HCT116 (cell line): ENCODE measurements around the gene HES6. TPM values are rescaled to one million over a fixed set of nuclear protein-coding genes. Genes with fewer than 3 reads are reported as not detected.

Experiments
- ATAC-seq: fragments of 200-7000 bp; cut with Tn5 transposase; 2 replicates; pipeline ENCODE4 v1.9.1; 2020; ENCODE audit warnings: mild to moderate bottlenecking, moderate library complexity
- BruUV-seq: library from RNA; stranded (reverse); fragments of 400-500 nt; replicated peaks from 2 replicates; lab custom pipeline; 2021; lab: Mats Ljungman, UMichigan
- CTCF ChIA-PET: fragments of 300-600 bp; sonication (Branson Sonifier 250); formaldehyde crosslinking; loops from one replicate; lab custom pipeline; 2021; ENCODE audit warnings: antibody characterized with exemption; lab: Charles Lee
- POLR2A ChIA-PET: fragments of 300-600, 350-600 bp; sonication (Branson Sonifier 250); formaldehyde crosslinking; loops from one replicate; lab custom pipeline; 2021; ENCODE audit warnings: antibody characterized with exemption; lab: Charles Lee
- RAD21 ChIA-PET, 2 experiments: fragments of 300-600 bp; sonication (Branson Sonifier 250); formaldehyde crosslinking; loops; one replicate each; lab custom pipeline; 2023; ENCODE audit warnings: low total read pairs in 2 of 2; ENCODE audit not compliant: uncharacterized antibody in 2 of 2, unreplicated experiment in 2 of 2, low non-redundant PET in 1 of 2; lab: Charles Lee
- DNase-seq: peaks from one replicate; pipeline ENCODE4 v3.0.0-alpha.2; 2010; ENCODE audit warnings: low read depth, low spot score
- H2AFZ ChIP-seq: fragments of 200-600 bp; shearing (Covaris generic), sonication (generic); 2 replicates; pipeline ENCODE4 v1.6.1; 2017; ENCODE audit warnings: low read depth, mixed run types, mixed read lengths, antibody characterized with exemption, low read length; ENCODE audit not compliant: poor library complexity, severe bottlenecking
- H3K27ac ChIP-seq: 2 replicates; pipeline ENCODE4 v1.5.1; 2012; ENCODE audit warnings: low read depth, low read length
- H3K27me3 ChIP-seq: fragments of 200-600 bp; sonication (generic); 2 replicates; pipeline ENCODE4 v1.6.1; 2016; ENCODE audit warnings: mixed run types, low read length, mixed read lengths; ENCODE audit not compliant: insufficient read depth
- H3K36me3 ChIP-seq, 2 experiments: fragments of 200-500 bp in 1 of 2; fragments of 200-600 bp in 1 of 2; sonication (Bioruptor generic) in 1 of 2; sonication (generic) in 1 of 2; 2 replicates each; pipeline versions ENCODE4 v1.5.1 to v1.6.1; 2014 to 2016; ENCODE audit warnings: low read length in 2 of 2, inconsistent platforms in 1 of 2, mixed read lengths in 1 of 2, mixed run types in 1 of 2; ENCODE audit not compliant: insufficient read depth in 2 of 2, control insufficient read depth in 1 of 2
- H3K4me1 ChIP-seq, 2 experiments: fragments of 200-600 bp in 1 of 2; sonication (generic) in 1 of 2; 2 replicates each; pipeline versions ENCODE4 v1.5.1 to v1.6.1; 2012 to 2017; ENCODE audit warnings: low read length in 2 of 2, inconsistent platforms in 1 of 2, mild to moderate bottlenecking in 1 of 2, mixed read lengths in 1 of 2, mixed run types in 1 of 2, moderate library complexity in 1 of 2; ENCODE audit not compliant: insufficient read depth in 2 of 2, control insufficient read depth in 1 of 2
- H3K4me2 ChIP-seq: fragments of 200-600 bp; sonication (generic); 2 replicates; pipeline ENCODE4 v1.6.1; 2017; ENCODE audit warnings: mixed run types, low read length, mixed read lengths
- H3K4me3 ChIP-seq, 2 experiments: fragments of 200-600 bp in 1 of 2; sonication (generic) in 1 of 2; replicated peaks in 1 of 2; 2 replicates each; pipeline ENCODE4 v1.5.1; 2011 to 2016; ENCODE audit warnings: low read length in 2 of 2, control low read depth in 1 of 2, low read depth in 1 of 2, mild to moderate bottlenecking in 1 of 2, mixed read lengths in 1 of 2, mixed run types in 1 of 2
- H3K79me2 ChIP-seq: fragments of 200-600 bp; sonication (generic); 2 replicates; pipeline ENCODE4 v1.6.1; 2017; ENCODE audit warnings: mild to moderate bottlenecking, mixed run types, low read length, moderate library complexity, mixed read lengths; ENCODE audit not compliant: insufficient read depth
- H3K9ac ChIP-seq: fragments of 200-600 bp; sonication (generic); 2 replicates; pipeline ENCODE4 v1.6.1; 2016; ENCODE audit warnings: low read length, mixed read lengths
- H3K9me2 ChIP-seq: fragments of 200-600 bp; sonication (generic), shearing (Covaris generic); 2 replicates; pipeline ENCODE4 v1.6.1; 2017; ENCODE audit warnings: mixed run types, mild to moderate bottlenecking, moderate library complexity; ENCODE audit not compliant: insufficient read depth
- H3K9me3 ChIP-seq, 2 experiments: fragments of 200-500 bp in 1 of 2; fragments of 200-600 bp in 1 of 2; sonication (Bioruptor generic) in 1 of 2; sonication (generic) in 1 of 2; 2 replicates each; pipeline ENCODE4 v1.6.1; 2014 to 2017; ENCODE audit warnings: low read length in 2 of 2, mixed read lengths in 2 of 2, inconsistent platforms in 1 of 2, low read depth in 1 of 2, mild to moderate bottlenecking in 1 of 2, mixed run types in 1 of 2, moderate library complexity in 1 of 2; ENCODE audit not compliant: control insufficient read depth in 1 of 2, insufficient read depth in 1 of 2
- H4K20me1 ChIP-seq: fragments of 200-600 bp; sonication (generic), shearing (Covaris generic); 2 replicates; pipeline ENCODE4 v1.6.1; 2017; ENCODE audit warnings: mixed run types, mild to moderate bottlenecking, moderate library complexity; ENCODE audit not compliant: insufficient read depth
- CBX3 ChIP-seq: IDR thresholded peaks from 2 replicates; pipeline ENCODE4 v1.6.1; 2012; ENCODE audit warnings: low read depth
- EGR1 ChIP-seq: IDR thresholded peaks from 2 replicates; pipeline ENCODE4 v1.6.1; 2012; ENCODE audit warnings: low read depth
- JUND ChIP-seq: IDR thresholded peaks from 2 replicates; pipeline ENCODE4 v1.6.1; 2012
- intact Hi-C: fragments of 100-400 bp; cut with micrococcal nuclease; formaldehyde crosslinking; loops from 2 replicates; pipeline ENCODE4 v1.10.0; 2022
- total RNA-seq: library from RNA; stranded (reverse); gene quantifications from one replicate; pipeline ENCODE4 v1.2.1, GENCODE V29; 2021; ENCODE audit not compliant: unreplicated experiment
- TF ChIP-seq, protein P1 (sequence below), 3 experiments: fragments of 200-600 bp in 1 of 3; sonication (generic) in 1 of 3; IDR thresholded peaks in 2 of 3; conservative IDR thresholded peaks in 1 of 3; 2 replicates each; pipeline ENCODE4 v1.5.1; 2012 to 2017; ENCODE audit warnings: low read depth in 2 of 3, low read length in 2 of 3, antibody characterized with exemption in 1 of 3, borderline replicate concordance in 1 of 3, control low read depth in 1 of 3, mild to moderate bottlenecking in 1 of 3, mixed read lengths in 1 of 3, mixed run types in 1 of 3, moderate library complexity in 1 of 3; ENCODE audit not compliant: insufficient read depth in 1 of 3
- TF ChIP-seq, protein P2 (sequence below): IDR thresholded peaks from 2 replicates; pipeline ENCODE4 v1.6.1; 2012

Gene HES6
- total RNA-seq, 1 experiment from 2014 or later: 47.8 TPM

DNA sequence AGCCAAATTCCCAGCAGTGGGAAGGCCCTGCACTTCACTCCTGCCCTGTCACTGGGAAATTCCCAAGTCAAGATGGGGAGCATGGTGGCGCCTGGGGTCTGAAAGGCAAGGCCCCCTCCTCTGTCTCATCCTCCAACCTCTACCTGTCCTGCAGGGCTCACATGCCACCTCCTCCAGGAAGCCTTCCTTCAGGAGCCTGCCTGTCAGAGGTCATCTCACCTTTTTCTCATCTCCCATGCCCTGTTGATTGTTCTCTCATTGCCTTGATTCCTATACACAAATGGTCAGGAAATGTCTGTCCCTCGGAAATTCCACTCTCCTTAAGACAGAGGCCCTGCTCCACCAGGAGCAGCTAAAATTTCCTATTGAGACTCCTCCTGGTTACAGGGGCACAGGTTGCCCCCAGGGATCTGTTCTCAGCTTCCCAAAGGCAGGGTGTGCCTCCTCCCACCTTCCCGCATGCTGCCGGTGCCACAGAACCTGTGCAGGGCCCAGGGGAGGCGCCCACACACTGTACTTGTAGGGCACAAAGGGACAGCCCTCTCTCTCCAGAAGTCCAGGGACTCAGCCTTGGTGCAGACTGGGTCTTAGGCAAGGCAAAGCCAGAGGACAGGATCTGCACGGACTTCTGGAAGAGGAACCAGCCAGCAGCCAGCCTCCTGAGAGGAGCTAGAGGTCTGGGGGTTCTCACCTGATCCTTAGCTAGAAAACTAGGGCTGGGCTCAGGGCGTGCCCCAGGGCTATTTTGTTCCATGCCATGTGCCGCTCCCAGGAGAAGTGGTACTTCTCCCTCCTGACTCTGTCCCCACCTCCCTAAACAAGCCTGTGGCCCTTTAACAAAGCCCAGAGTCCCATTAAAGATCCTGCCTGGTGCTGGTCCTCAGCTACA lies 12.9 kb downstream of the HES6 start:
- Histone ChIP-seq H3K27ac (no peak overlapping the region), H3K36me3 (no peaks in the 10 kb centered on the region), H3K4me2 (no peak overlapping the region), H3K9me3 (no peaks in the 10 kb centered on the region), H3K4me3 (no peak overlapping the region), H3K79me2 (no peaks in the 10 kb centered on the region), H3K4me1 (no peaks in the 10 kb centered on the region), H2AFZ (no peak overlapping the region), H3K9me2 (no peaks in the 10 kb centered on the region), H3K27me3 (no peaks in the 10 kb centered on the region), H4K20me1 (no peaks in the 10 kb centered on the region), H3K9ac (no peak overlapping the region)
- RAD21 ChIA-PET: no interaction called here
- ATAC-seq (peak; percentile 48; the same call in 1 of the 2 replicates), DNase-seq (no peak)
- intact Hi-C loops: no loop called here
- BruUV-seq: no TSS peak
- CTCF ChIA-PET: no interaction called here
- TF ChIP-seq CBX3: no peak
- no peak for TF ChIP-seq JUND
- TF ChIP-seq, protein P1, sequence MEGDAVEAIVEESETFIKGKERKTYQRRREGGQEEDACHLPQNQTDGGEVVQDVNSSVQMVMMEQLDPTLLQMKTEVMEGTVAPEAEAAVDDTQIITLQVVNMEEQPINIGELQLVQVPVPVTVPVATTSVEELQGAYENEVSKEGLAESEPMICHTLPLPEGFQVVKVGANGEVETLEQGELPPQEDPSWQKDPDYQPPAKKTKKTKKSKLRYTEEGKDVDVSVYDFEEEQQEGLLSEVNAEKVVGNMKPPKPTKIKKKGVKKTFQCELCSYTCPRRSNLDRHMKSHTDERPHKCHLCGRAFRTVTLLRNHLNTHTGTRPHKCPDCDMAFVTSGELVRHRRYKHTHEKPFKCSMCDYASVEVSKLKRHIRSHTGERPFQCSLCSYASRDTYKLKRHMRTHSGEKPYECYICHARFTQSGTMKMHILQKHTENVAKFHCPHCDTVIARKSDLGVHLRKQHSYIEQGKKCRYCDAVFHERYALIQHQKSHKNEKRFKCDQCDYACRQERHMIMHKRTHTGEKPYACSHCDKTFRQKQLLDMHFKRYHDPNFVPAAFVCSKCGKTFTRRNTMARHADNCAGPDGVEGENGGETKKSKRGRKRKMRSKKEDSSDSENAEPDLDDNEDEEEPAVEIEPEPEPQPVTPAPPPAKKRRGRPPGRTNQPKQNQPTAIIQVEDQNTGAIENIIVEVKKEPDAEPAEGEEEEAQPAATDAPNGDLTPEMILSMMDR (IDR thresholded peaks at IDR 0.05 in 2 of 3, conservative IDR thresholded peaks at IDR 0.05 in 1 of 3; ENCODE audit: borderline replicate concordance in 1 of 3, insufficient read depth in 1 of 3, low read depth in 2 of 3, low read length in 2 of 3): no peak
- TF ChIP-seq EGR1: no peak
- TF ChIP-seq, protein P2, sequence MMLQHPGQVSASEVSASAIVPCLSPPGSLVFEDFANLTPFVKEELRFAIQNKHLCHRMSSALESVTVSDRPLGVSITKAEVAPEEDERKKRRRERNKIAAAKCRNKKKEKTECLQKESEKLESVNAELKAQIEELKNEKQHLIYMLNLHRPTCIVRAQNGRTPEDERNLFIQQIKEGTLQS: no peak
- POLR2A ChIA-PET: no interaction called here
